DMS79 treated with DMSO at 0.1 percent for 48 hours (cell line): ENCODE measurements around the gene MDN1.
A peak's percentile ranks its signal among the peaks of the same experiment; 100 is the strongest.
"Not testable (repeated sequence)": the region's sequence is repeated elsewhere in the genome, so short reads cannot be mapped to it uniquely, and the experiment has no call there.

ENCODE experiments used
- DNase-seq: peaks from one replicate; lab custom pipeline; 2025; lab: John Stamatoyannopoulos, UW

Gene MDN1

GRCh38 chr6:89644864-89645263, 174.7 kb downstream of the MDN1 start:
- no peak for DNase-seq

DNA sequence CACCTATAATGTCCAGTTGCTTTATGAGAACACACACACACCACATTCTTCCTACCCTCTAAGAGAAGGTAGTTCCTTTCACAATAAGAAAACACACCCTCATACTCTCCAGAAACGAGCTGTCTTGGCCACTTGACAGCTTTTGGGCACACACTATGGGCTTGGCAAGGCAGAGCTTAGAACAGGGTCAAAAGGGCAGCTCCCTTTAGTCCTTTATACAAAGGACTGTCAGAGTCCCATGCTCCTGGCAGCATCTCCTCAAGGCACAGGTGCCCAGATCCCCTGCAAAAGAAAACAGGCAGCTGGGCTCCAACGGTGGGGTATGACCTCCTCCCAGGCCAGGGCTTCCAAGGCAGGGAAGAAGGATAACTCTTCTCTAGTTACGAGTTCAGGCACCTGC, 176.2 kb downstream of the MDN1 start:
- DNase-seq, result no peak

- no peak for DNase-seq
These were observed 176.6 kb downstream of the MDN1 start for GRCh38 chr6:89642956-89643355.

DNA sequence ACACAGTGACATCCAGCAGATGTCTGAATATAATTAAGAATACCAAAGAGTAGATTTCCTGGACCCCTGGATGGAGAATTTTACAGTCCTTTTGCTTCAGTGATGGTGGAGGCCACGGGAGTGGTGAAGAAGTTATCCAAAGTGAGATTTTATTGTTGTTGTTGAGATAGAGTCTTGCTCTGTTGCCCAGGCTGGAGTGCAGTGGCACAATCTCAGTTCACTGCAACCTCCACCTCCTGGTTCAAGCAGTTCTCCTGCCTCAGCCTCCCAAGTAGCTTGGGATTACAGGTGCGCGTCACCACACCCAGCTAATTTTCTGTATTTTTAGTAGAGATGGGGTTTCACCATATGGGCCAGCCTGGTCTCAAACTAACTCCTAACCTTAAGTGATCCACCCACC, 178.0 kb downstream of the MDN1 start:
- not testable (repeated sequence) for DNase-seq

DNA sequence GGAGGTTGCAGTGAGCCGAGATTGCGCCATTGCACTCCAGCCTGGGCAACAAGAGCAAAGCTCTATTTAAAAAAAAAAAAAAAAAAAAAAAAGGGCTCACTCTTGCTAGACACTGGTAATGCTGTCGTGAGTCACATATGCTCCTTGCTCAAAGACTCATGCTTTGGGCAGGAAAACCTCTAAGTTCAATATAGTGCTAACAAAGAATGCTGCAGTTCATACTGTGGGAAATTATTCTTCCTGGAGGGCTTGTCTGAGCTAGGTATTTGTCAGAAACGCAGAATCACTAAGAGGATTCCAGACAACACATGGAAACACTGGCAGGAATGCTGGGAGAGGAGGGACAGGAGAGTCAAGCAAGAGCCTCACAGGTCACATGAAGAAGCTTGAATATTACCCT, 178.8 kb downstream of the MDN1 start:
- no peak for DNase-seq

- DNase-seq, result peak; percentile 83
These were observed 181.0 kb downstream of the MDN1 start, which contains the start of gene LYRM2 for GRCh38 chr6:89638320-89639195. LYRM2 (minus strand) TSS chr6:89638747; CDS start chr6:89638716, 31 bp downstream.

GRCh38 chr6:89637960-89638319, 181.7 kb downstream of the MDN1 start:
- DNase-seq, result no peak

DNA sequence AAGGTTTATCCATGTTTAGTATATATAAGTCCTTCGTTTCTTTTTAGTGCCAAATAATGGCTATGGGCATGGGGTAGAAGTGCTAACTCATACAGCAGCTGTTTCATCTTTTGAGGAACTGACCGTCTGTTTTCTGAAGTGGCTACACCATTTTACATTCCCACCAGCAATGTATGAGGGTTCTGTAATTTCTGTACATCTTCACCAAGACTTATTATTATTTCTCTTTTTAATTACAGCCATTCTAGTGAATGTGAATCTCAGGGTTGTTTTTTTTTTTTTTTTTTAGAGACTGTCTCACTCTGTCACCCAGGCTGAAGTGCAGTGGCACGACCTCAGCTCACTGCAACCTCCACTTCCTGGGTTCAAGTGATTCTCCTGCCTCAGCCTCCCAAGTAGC, 183.2 kb downstream of the MDN1 start:
- not testable (repeated sequence) for DNase-seq

GRCh38 chr6:89630488-89630887, 189.1 kb downstream of the MDN1 start:
- DNase-seq, result no peak

DNA sequence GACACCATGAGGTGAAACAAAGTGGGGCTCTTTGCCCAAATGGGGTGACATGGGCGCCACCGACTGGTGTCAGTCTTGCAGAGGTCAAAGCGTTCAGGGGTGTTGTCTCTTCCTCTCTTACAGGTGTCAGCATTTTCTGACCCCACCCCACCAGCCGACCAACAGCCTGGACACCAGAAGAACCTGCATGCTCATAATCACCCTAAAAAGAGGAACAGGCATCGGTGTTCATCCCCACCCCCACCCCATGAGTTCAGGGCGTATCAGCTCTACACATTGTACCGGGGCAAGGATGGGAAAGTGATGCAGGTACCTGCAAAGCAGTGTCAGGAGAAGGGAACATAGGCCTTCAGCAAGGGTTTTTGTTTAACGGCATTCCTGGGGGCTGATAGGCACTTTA, 195.8 kb downstream of the MDN1 start:
- no peak for DNase-seq

DNA sequence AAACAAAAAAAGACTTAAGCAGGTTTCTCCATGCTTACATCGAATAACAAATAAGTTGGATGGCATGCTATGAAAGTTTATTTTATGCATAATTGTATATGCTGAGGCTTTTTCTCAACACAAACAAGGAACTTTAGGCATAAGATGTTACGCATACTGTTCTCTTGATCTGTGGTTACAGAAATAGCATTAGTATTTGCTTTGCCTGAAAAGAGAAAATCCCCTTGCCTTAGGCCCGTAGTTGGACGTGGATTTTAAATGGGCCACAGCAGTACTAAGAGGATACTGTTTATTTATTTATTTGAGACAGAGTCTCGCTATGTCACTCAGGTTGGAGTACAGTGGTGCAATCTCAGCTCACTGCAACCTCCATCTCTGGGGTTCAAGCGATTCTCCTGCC, 200.0 kb downstream of the MDN1 start:
- no peak for DNase-seq

GRCh38 chr6:89618026-89618425, 201.6 kb downstream of the MDN1 start:
- no peak for DNase-seq

DNA sequence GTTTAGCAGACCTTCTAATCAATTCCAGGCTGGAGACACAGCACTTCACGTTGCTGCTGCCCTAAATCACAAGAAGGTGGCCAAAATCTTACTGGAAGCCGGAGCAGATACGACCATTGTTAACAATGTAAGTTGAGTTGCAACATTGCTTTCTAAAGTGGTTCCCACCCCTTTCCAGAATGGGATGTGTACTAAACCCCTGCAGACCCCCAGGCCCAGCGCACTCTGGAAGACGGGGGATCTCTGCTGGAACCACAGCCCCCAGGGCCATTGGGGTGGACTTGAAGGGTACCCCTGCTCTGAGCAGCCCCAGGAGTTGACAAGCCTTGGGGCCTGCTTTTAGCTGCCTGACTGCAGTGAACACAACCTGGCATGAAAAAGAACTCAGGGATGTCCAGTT, 203.1 kb downstream of the MDN1 start:
- no peak for DNase-seq

- no peak for DNase-seq
These were observed 203.7 kb downstream of the MDN1 start for GRCh38 chr6:89615882-89616281.

GRCh38 chr6:89613790-89614189, 205.8 kb downstream of the MDN1 start:
- DNase-seq, result no peak

DNA sequence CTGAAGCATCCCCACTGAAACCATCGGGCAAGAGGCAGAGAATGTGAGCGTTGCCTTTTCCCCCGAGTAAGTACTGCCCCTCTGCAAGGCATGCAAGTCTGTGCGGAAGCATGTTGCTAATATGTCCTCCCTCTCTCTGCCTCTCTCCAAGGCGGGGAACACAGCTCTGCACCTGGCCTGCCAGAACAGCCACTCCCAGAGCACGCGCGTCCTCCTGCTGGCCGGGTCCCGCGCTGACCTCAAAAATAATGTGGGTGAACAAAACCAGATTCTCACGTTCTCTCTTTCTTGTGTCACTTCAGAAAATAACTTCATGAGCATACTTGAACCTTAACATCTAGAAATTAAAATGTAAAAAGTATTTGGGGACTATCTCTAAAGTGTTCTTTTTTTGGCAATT, 207.5 kb downstream of the MDN1 start:
- no peak for DNase-seq

DNA sequence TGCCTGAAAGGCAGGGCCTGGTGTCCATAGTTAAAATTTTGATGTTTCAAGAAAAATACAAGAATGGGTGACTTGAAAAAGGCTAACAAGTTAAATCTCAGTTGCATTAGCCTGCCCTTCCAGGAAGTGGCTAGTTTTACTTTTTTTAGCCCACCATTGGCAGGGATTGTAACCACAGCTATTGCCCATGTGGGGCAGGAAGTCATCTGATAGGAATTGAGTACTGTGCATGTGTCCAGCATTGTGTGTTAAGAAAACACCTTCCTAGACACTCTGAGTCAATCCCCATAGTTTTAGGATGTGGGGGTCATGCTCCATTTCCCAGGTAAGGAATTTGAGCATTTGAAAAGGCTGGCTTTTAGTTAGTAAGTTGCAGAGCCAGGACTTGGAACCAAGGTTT, 207.9 kb downstream of the MDN1 start:
- DNase-seq, result no peak

GRCh38 chr6:89610149-89610642, 209.4 kb downstream of the MDN1 start:
- DNase-seq, result no peak

DNA sequence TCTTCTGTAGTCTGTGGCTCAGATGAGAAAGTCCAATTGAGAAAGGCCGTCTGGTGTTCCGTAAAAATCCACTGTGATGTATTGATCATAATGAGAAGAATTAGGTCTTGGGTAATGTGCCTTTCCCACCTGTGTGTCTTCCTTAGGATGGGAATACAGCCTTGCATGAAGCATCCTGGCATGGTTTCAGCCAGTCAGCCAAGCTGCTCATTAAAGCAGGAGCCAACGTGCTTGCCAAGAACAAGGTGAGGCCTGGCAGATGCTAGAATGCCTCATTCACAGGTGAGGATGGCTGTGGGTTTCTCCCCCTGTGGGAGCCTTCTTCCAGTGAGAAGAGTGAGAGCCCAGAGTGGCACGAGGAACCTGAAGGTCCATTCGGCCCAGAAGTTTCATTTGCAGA, 213.7 kb downstream of the MDN1 start:
- DNase-seq, result peak; percentile 15

DNA sequence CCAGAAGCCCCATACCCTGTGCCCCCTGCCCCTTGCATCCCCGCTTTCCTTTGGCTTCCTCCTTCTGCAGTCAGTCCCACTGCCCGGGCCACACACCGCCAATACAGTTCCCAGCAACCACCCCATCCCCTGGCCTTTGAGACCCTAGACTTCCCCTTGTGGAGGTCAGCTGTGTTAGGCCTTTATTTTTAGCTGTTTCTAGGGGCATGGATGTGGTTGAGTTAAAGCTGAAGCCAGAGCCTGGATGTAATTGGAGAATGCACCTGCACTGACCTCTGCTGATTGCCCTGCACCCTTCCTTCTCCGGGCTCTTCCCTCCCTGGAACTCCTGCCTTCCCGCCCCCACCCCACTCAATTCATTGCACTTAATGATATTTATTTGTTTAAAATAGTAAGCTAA, 214.9 kb downstream of the MDN1 start:
- DNase-seq, result no peak

- no peak for DNase-seq
These were observed 217.4 kb downstream of the MDN1 start for GRCh38 chr6:89602166-89602565.

- DNase-seq, result no peak
These were observed 219.9 kb downstream of the MDN1 start for GRCh38 chr6:89599727-89600126.

GRCh38 chr6:89597988-89598387, 221.6 kb downstream of the MDN1 start:
- peak; percentile 18 for DNase-seq

- no peak for DNase-seq
These were observed 222.2 kb downstream of the MDN1 start for GRCh38 chr6:89597372-89597771.
